GM21717 (cell line): Measurements from ENCODE around the gene POLG2.
"Not testable (repeated sequence)": the region's sequence is repeated elsewhere in the genome, so short reads cannot be mapped to it uniquely, and the experiment has no call there.

ENCODE experiments used
- ATAC-seq: cut with Tn5 transposase; IDR thresholded peaks from one replicate; pipeline ENCODE4 v1.9.1; 2021; ENCODE audit warnings: mild to moderate bottlenecking, moderate library complexity; ENCODE audit not compliant: unreplicated experiment

Gene POLG2

GRCh38 chr17:64491034-64491860 lies 5.6 kb downstream of the POLG2 start:
- no peak for ATAC-seq

- no peak for ATAC-seq
These were observed 8.6 kb downstream of the POLG2 start for GRCh38 chr17:64488301-64488700.

GRCh38 chr17:64484380-64484779 lies 12.5 kb downstream of the POLG2 start:
- no peak for ATAC-seq

- no peak for ATAC-seq
These were observed 15.9 kb downstream of the POLG2 start for GRCh38 chr17:64480951-64481350.

GRCh38 chr17:64477849-64478248 lies 19.0 kb downstream of the POLG2 start:
- no peak for ATAC-seq

GRCh38 chr17:64472564-64472963 lies 24.3 kb downstream of the POLG2 start:
- ATAC-seq: no peak

- ATAC-seq: no peak
These were observed 25.4 kb downstream of the POLG2 start for GRCh38 chr17:64471440-64471839.

GRCh38 chr17:64470625-64471024 lies 26.2 kb downstream of the POLG2 start:
- no peak for ATAC-seq

- not testable (repeated sequence) for ATAC-seq
These were observed 30.0 kb downstream of the POLG2 start for GRCh38 chr17:64466834-64467233.

GRCh38 chr17:64466019-64466735 lies 30.7 kb downstream of the POLG2 start:
- ATAC-seq: no peak

- ATAC-seq: no peak
These were observed 35.1 kb downstream of the POLG2 start for GRCh38 chr17:64461788-64462187.

GRCh38 chr17:64460955-64461354 lies 35.9 kb downstream of the POLG2 start:
- ATAC-seq: no peak

GRCh38 chr17:64459818-64460217 lies 37.0 kb downstream of the POLG2 start:
- ATAC-seq: not testable (repeated sequence)

GRCh38 chr17:64459284-64459747 lies 37.5 kb downstream of the POLG2 start:
- ATAC-seq: no peak

GRCh38 chr17:64458756-64459155 lies 38.1 kb downstream of the POLG2 start:
- ATAC-seq: no peak

GRCh38 chr17:64457156-64457555 lies 39.7 kb downstream of the POLG2 start:
- ATAC-seq: no peak

GRCh38 chr17:64455993-64456885 lies 40.6 kb downstream of the POLG2 start:
- no peak for ATAC-seq

- ATAC-seq: no peak
These were observed 47.3 kb downstream of the POLG2 start for GRCh38 chr17:64449545-64449944.

- ATAC-seq: no peak
These were observed 48.0 kb downstream of the POLG2 start, which contains the start of gene MILR1 for GRCh38 chr17:64448665-64449512. Gene MILR1, plus strand, starts transcription at chr17:64449115. Its CDS starts 54 bp downstream, at chr17:64449169.

GRCh38 chr17:64447526-64447925 lies 49.3 kb downstream of the POLG2 start:
- no peak for ATAC-seq
